HG02759 (cell line): ENCODE results near the gene CBX2.

Experiments used
- ATAC-seq: cut with Tn5 transposase; IDR thresholded peaks from one replicate; pipeline ENCODE4 v1.9.1; 2021; ENCODE audit warnings: mild to moderate bottlenecking, moderate library complexity; ENCODE audit not compliant: unreplicated experiment

Gene CBX2

DNA sequence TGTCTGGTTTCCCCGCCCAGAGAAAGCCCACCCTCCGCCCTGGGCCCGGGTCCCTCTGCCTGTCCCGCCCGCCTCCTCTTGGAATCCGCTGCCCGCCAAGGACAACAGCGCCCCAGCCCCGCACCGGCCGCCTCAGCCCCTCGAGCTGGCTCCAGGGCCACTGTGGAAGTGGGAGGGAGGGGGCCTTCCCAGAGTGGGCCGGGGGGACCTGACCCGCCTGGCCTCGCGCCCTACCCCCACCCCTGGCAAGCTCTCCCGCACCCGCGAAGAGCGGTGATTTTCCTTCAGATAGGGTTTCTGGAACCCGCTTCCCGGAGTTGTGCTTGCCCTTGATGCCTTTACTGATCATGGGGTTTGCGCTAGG, 21.2 kb downstream of the CBX2 start:
- no peak for ATAC-seq

DNA sequence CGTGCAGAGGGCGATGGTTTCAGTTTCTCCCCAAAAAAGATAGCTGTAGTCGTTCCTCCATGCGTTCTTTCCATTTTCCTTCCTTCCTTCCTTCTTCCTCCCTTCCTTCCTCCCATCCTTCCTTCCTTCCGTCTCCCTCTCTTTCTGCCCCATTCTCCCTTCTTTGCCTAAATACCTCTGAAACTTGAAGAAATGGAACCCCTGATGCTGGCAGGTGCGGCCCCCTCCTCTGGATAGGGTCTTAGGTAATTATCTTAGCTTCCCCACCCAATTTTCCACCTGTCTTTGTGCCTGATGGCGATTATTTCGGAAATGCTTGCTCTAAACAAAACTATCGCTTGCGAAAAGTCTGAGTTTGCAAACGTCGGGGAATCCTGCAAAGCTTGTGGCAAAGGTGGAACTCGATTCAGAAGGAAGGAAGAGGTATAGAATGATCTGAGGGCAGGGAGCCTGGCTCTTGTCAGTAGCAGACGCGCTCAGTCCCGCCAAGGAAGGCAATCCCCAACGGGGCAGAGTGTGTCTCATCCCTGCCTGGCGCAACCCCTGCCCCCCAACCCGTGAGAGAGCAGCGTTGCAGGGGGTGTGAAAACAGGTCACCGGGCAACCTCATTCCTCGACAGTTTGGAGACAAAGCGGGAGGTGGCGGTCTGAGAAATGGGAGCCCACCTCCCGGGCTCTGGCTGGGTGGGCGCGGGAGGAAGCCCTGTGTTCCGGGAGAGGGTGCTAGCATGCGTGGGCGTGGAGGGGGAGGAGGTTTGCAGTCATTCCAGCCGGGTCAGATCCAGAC, 21.8 kb downstream of the CBX2 start:
- no peak for ATAC-seq

DNA sequence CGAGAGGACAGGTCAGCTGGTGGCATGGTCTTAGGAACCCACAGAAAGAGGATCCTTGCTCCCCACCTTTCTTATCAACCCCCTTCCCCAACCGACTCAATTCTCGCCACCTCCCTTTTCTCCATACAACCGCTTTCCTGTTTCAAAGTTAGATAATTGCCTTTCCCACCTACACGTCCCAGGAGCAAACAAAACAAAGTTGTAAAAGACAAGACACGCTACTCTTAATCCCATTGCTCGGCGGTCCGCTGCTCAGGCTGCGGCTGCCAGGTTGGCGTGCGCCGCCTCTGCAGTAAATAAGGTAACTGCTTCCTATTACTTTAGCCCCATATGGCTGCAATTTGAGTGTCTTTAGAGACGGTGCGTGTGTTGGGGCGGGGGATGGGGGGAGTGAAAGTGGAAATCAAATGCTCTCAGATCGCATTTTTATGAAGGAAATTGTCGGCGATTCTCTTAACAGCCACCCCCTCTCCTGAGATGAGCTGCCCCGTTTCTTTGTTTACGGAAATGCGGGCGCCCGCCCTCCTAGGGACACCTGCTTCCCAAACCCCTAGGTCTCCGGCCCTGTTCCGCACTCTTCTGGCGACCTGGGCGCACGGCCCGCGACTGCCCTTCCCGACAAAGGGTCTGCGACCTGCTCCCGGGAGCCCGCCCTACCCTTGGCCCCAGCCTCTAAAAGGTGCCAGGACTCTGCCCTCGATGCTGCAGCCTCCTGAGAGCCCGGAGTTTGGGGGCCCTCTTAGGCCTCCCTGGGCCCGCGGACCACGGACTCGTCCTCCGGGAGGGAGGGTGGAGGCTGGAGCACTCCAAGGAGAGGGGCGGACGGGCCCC, 22.6 kb downstream of the CBX2 start:
- no peak for ATAC-seq

DNA sequence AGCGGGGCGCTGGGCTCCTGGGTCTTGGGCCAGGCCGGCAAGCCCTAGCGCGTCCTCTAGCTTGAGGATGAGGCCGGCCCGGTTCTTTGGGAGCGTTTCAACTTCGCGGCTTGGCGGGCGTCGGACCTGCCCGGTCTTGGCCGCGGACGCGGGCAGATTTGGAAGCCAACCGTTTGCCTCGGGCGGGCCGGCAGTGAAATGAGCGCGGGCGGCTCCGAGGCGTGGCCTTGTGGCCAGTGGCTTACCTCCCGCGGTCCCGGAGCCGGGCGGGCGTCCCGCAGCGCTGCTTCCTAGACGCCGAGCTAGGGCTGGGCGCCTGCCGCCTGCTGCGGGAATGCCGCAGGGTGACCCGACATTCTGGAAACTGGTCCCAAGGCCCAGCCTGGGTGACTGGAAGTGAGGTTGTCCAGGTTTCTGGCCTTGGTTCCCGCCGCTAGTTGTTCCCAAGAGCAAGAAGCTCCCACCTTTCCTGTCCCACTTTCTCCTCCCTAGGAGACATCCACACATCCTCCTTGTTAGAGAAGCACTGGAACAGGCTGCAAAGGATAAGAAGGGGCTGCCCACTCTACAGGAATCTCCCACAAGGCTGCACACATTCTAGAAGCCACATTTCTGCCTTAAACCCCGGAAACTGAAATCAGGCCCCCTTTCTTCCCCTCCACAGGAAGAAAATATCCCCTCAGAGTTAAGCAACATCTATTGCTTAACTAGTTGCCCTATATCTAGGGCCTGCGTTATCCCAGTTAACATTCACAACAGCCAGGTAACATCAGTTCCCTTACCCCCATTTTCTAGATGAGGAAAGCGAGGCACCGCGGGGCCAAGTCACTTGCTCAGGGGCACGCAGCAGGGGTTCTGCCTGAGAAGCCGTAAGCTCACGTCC, 23.4 kb downstream of the CBX2 start:
- ATAC-seq, result no peak

DNA sequence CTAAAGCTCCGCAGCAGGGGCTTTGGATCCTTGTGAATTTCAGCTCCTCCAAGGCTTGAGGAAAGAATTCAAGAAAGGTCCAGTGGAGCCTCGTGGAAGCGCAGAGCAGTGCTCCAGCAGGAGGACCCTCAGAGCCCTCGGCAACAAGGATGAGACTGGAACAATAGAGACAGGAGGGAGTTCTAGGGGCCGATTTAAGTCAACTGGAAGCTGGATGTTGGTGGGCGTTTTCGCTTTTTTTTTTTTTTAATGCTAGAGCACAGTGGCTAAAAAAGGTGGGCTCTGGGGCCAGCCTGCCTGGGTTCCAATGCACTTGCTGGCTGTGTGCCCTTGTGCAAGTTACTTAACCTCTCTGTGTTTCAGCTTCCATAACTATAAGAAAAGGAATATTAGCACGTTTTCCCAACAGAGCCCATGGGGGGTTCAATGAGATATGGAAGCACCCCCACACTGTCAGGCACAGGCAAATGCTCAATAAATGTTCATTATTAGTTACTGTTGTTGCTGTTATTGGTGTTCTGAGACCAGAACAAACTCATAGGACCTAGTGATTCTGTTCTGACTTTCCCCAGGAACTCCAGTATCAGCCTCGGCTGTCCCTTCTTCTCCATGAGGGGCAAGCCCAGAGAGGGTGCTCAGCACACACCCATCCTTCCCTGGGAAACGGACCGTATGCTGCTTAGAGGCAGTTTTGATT, 24.2 kb downstream of the CBX2 start:
- ATAC-seq, result no peak

DNA sequence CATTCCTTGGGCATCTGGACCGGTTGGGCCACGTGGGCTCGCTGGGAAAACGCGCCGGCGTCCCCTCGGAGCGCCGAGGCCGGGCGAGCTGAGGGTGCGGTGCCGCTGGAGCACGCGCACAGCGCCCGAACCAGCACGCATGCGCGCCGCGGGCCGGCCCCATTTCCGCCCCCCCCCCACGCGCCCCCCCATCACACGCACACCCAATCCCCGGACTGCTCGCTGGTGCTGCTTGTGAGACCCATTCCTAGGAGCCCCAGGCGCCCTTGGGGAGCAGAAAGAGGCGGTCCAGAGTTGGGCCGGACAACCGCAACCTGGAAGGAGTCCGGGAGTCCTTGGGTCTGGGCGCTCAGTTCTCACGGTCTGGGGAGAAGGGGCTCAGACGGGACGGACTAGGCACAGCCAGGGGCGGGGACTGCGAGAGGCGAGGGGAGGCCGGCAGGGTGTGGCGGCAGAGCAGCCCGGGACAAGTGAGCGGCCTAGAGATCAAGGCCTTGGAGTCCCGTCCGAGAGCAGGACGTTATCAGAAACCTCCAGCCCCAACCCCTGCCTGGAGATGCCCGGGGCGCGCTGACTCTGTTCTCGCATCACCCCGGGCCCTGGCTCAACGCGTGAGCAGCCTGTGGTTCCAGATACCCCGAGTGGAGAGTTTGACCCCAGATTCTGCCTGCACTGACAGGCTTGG, 24.9 kb downstream of the CBX2 start:
- ATAC-seq, result no peak

DNA sequence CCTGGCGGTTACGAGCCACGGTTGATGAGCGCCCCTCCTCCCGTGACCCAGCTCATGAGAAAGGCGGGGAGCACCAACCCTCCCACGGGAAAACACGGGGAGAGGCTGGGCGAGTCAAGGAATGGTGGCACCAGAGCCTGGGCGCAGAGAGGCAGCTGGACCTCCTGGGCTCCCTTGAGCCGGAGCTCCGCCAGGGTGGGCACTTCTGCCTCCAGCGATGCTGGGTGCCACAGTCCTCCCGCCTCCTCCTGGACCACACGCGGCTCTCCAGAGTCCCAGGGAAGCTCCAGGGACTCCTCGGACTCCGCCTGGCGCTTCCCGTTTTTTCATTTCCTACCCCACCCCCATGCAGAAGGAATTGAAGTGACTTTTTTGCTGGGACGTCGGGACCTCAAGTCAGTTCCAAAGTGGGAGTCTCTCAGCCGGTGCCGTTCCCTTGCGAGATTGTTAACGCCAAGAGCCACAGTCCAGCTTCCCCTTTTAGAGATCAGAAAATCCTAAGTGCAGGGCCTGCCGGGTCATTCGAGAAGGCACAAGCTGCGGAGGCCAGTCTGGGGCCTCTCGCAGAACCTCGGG, 25.6 kb downstream of the CBX2 start:
- ATAC-seq, result no peak

DNA sequence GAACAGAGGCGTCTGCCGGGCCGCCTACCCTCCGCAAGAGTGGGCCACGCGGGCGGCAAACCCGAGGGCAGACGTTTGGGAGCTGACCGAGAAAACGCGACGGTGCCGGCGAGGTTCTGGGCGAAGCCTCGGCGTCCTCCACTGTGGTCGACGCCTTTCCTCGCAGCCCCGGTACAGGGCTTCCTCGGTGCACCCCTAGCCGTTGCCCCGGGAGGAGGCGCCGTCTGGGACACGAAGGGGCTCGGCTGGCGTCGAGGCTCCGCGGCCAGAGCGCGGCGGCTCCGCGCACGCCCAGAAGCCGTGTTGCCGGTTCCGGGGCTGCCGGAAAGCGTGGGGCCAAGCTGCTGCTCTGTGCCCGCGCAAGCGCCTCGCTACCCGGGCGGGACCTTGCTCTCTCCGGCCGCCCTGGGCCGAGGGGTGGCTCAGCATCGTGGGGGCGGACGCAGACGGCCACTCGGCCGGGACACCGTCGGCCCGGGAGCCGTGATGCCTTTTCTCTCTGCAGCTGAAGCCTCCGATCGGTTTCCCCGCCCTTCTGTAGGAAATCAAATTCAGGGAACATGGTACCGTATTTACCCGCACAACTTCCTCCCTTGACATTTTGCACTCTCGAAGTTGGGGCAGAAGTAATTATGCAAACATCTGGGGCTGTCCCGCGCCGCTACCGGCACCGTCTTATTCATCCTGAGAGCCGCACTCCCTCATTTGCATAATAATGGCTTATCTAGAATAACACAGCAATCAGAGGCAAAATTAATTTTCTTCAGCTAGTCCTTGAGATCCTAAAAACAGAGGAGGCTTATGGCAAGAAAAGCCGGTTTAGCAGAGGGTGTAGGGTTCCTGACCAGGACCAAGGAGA, 26.3 kb downstream of the CBX2 start:
- ATAC-seq, result peak; percentile 66

DNA sequence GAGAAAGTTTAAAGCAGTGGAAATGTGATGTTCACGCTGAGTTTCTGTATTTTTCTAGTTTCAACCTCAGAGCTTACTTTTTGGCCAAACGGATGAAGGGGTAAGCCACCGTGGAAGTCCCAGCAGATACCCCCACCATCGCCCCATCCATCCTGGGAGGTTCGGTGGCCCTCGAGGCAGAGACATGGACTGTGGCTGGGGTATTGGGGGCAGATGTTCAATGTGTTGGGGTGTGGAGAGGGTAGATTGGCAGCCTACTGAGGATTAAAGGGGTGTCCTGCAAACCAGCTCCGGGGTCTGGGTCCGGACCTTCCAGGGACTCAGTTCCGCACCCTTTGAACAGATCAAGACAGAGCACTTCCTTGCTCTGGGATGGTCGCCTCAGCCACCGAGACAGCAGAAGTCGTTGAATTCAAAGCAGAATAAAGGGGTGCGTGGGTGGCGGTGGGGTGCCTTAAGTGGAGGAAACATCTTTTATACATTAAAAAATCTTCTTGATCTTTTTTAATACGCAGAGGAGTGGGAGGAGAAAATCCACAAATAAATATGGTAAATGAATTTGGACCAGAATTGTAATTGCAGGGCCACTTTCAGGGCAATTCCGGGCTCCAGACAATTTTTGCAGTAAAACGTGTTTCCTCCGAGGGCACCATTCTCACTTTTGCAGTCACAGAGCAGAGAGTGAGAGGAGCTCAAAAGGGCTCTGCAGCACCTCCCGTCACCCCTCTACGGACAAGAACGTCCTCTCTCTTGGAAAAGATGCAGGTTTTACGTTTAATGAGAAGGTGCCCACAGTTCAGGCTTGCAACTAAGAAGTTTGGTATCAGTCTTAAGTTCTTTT, 27.1 kb downstream of the CBX2 start:
- no peak for ATAC-seq

DNA sequence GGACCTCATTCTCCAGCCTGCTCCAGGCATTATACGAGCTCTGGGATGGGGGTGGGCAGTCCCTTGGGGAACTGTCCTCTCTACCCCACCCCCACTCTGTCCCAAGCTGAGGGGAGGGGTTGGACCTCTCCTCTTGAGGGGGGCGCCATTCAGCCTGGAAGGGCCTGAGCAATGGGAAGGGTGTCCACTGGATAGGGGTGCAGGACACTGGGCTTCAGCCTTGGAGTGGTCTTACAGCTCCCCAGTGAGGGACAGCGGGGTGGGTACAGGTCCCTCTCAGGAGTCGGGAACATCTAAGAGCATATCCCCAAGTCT, 28.5 kb downstream of the CBX2 start:
- ATAC-seq, result no peak

DNA sequence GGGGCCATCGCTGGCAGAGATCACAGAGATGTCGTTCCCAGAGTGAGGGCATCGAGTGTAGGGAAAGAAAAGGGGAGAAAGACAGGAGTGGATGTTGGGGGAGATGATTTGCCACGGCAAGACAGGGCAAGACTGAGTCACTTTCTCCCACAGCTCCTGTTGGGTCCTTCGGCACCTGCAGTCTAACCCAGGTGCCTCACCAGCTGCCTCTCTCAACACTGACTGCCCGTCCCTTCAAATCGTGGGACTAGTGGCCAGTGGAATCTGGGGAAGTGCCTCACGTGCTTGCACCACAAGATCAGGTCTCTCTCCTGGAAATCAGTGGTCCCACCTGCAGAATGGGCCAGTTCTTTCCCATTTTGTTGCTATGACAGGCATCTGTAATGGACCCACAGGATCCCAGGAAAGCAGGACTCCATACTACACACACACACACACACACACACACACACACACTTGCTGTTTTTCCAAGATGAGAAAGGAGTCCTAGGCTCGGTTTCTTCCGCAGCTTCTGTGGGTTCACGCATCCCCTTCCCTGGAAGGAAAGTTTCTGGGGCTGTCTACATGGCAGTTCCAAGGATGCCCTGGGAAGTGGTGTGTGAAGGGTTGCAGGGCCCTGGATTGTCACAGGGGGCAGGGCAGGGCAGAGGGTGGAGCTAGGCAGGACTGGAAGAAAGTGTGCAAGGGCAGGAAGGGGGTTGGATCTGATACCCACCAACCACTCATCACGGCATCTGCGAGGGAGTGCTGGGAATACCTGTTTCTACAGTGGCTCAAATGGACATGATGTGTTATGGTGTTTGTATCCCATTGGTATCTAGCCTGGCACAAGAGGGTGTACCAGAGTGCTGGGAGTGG, 29.1 kb downstream of the CBX2 start:
- ATAC-seq, result no peak

DNA sequence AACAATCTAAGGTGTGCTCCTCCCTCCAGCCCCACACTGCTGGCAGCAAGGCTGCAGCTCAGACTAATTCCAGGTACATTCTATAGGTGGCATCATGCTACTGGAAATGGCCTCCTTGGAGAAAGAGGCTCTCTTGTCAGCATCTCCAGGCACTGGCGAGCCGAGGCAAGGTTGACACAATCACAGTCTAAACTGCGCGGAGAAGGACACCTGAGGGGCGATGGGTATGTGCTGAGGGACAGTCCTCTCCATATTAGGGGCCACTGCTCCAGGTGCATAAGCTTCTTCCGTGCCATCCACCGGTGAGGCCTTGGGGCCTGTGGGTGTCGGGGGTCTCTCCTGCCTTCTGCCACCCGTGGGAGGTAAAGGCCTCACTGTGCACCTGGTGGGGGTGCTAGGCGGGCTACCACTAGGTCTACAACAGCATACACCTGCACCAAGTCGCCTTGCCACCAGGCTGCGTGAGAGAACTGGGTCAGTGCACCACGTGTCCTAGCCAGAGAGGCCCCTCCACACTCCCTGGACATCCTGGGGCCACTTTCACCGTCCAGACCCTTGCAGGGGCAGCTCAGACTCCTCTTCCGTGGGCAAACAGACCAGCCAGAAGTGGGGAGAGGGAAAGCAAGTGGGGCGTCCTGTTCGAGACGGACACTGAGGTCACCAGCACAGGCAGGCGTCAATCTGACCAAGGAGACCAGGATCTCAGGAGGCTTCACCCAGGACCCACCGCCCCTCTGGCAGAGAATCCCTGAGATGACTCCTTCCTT, 31.0 kb downstream of the CBX2 start:
- no peak for ATAC-seq

DNA sequence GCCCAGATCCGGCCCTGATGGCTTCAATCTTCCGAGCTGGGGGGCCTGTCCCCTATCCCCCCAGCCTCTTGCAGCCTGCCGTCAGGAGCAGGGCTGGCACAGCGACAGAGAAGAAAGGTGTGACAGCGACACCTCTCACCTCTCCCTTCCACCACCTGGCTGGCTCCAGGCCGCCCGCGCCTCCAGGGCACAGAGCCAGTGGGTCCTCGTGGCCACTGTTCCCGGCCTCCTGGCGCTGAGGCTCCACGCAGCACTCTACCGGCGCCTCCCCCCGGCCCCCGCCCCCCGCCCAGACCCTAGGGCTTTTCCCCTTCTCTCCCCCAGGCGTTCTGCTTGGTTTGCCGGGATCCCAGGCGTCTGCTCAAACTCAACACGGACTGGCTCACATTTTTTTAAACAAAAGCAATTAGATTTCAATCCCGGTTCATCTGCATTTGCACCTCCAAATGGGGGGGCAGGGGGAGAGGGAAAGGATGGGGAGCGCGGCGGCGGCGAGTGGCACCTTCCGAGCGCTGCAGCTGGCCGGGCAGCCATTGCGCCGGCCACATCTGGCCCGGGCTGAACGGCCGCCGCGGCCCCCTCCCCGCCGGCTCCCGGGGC, 31.7 kb downstream of the CBX2 start:
- no peak for ATAC-seq

DNA sequence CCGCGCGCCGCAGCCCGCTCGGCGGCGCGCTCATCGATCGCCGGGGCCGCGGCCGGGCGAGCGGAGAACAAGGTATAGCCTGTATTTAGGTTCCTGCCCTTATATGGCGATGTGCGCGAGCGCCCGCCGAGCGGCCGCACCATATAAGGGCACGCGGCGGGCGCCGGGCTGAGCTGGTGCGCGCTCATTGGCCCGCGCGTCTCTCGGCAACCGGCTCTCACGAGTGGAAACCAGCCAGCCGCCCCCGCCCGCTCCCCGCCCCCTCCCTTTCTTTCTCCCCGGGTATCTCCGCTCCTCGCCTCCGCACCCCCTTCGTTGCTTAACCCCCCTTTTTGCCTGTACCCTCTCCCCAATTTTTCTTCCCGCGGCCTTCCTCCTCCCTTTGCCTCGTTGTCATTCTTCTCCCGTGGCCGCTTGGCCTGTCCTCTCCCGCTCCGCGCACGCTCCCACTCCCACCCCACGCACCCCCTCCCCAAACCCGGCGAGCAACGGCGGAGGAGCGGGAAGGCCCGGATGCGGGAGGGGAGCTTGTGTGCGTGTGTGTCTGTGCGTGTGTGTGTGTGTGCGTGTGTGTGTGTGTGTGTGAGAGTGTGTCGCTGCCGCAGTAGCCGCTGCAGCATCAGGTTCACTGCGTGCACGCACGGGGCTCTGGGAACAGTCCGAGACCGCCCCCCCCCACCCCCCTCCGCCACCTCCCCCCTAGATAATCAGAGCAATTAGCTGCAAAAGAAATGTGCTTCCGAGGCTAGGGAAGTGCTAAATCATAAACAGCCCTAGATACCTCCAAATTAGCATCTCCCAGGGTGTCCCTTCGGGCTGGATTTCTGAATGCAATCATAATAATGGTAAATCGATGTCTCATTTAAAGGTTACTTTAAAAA, 32.4 kb downstream of the CBX2 start:
- ATAC-seq, result peak; percentile 86
